GM04503 (cell line): ENCODE data around the gene TMEM88.

ENCODE experiments used
- DNase-seq: peaks from one replicate; pipeline ENCODE4 v3.0.0-alpha.2; 2012; ENCODE audit warnings: low read depth

Gene TMEM88

GRCh38 chr17:7843536-7844291 is 11.2 kb upstream of the TMEM88 start:
- DNase-seq, result no peak

GRCh38 chr17:7844292-7845154 is 10.3 kb upstream of the TMEM88 start:
- DNase-seq, result peak; percentile 89

GRCh38 chr17:7845359-7846062 is 9.4 kb upstream of the TMEM88 start:
- DNase-seq, result no peak

- DNase-seq, result no peak
Measured at GRCh38 chr17:7846063-7846735, 8.7 kb upstream of the TMEM88 start.

GRCh38 chr17:7846765-7847661 is 7.9 kb upstream of the TMEM88 start:
- DNase-seq, result no peak

- no peak for DNase-seq
Measured at GRCh38 chr17:7848131-7848579, 6.7 kb upstream of the TMEM88 start.

- DNase-seq, result no peak
Measured at GRCh38 chr17:7848739-7849129, 6.1 kb upstream of the TMEM88 start.

GRCh38 chr17:7849130-7849750 is 5.6 kb upstream of the TMEM88 start:
- no peak for DNase-seq

- no peak for DNase-seq
Measured at GRCh38 chr17:7849751-7850504, 4.9 kb upstream of the TMEM88 start.

GRCh38 chr17:7850701-7851437 is 4.0 kb upstream of the TMEM88 start:
- DNase-seq, result no peak

- DNase-seq, result no peak
Measured at GRCh38 chr17:7851438-7852261, 3.2 kb upstream of the TMEM88 start.

GRCh38 chr17:7852262-7852670 is 2.6 kb upstream of the TMEM88 start:
- no peak for DNase-seq

GRCh38 chr17:7852919-7853690 is 1.8 kb upstream of the TMEM88 start:
- no peak for DNase-seq

GRCh38 chr17:7853691-7854038 is 1.2 kb upstream of the TMEM88 start:
- no peak for DNase-seq

- DNase-seq, result no peak
Measured at GRCh38 chr17:7854078-7854777, 638 bp upstream of the TMEM88 start.

GRCh38 chr17:7855660-7856010 is 769 bp downstream of the TMEM88 start:
- DNase-seq, result no peak
